Measurements from ENCODE around the gene MTTP. TPM values are rescaled to one million over a fixed set of nuclear protein-coding genes. Genes with fewer than 3 reads are reported as not detected.
A peak's percentile ranks its signal among the peaks of the same experiment; 100 is the strongest.

The MTTP gene
- total and polyA plus RNA-seq, 4 donors, result 58.4 to 193 (median 83.9) TPM

DNA sequence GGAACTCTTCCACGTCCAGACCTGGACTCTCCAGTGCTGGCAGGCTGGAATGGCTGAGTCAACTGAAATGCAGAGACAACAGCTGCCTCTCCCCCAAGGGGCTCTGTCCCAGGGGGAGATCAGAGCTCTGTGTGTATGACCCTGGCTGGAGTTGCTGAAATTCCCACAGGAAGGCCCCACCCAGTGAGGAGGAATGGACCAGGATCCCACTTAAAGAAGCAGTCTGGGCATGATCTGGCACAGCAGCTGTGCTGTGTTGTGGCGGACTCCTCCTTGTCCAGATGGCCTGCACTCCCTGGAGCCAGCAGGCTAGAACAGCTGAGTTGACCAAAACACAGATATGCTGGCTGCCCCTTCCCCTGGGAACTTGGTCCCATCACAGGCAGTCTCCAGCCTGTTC is 38.4 kb upstream of the MTTP start:
- Histone ChIP-seq H3K27ac (ENCODE audit: low read depth in 1 of 2, low read length in 2 of 2) (no peak overlapping the region), H3K27me3 (ENCODE audit: control insufficient read depth in 4 of 4, insufficient read depth in 4 of 4, low read length in 3 of 4) (no peaks in the 10 kb centered on the region), H3K9me3 (ENCODE audit: control insufficient read depth in 4 of 4, low read length in 3 of 4) (no peaks in the 10 kb centered on the region), H3K4me3 (ENCODE audit: low read depth in 1 of 3, low read length in 3 of 3) (no peak overlapping the region), H3K4me1 (ENCODE audit: control insufficient read depth in 4 of 4, insufficient read depth in 4 of 4, low read length in 3 of 4) (peaks cover 3 to 12% (median 9%) of the 10 kb centered on the region in 4 donors), H3K9ac (ENCODE audit: low read depth in 1 of 2, low read length in 2 of 2) (no peak overlapping the region), H3K36me3 (ENCODE audit: control insufficient read depth in 4 of 4, insufficient read depth in 3 of 4, low read depth in 1 of 4, low read length in 3 of 4) (no peaks in the 10 kb centered on the region)
- no peak for DNase-seq (ENCODE audit: low spot score)
- TF ChIP-seq RXRA (IDR thresholded peaks at IDR 0.05) (no peak), EGR1 (IDR thresholded peaks at IDR 0.05; ENCODE audit: low read depth in 2 of 2) (no peak), TAF1 (conservative IDR thresholded peaks at IDR 0.05) (no peak), HNF4G (IDR thresholded peaks at IDR 0.05) (no peak), SP1 (IDR thresholded peaks at IDR 0.05) (no peak), GABPA (IDR thresholded peaks at IDR 0.05 in 1 of 2, conservative IDR thresholded peaks at IDR 0.05 in 1 of 2) (no peak), FOXA2 (IDR thresholded peaks at IDR 0.05) (no peak), RAD21 (IDR thresholded peaks at IDR 0.05) (no peak)
- TF ChIP-seq, protein P1, sequence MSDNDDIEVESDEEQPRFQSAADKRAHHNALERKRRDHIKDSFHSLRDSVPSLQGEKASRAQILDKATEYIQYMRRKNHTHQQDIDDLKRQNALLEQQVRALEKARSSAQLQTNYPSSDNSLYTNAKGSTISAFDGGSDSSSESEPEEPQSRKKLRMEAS (IDR thresholded peaks at IDR 0.05), result no peak
- TF ChIP-seq, protein P2, sequence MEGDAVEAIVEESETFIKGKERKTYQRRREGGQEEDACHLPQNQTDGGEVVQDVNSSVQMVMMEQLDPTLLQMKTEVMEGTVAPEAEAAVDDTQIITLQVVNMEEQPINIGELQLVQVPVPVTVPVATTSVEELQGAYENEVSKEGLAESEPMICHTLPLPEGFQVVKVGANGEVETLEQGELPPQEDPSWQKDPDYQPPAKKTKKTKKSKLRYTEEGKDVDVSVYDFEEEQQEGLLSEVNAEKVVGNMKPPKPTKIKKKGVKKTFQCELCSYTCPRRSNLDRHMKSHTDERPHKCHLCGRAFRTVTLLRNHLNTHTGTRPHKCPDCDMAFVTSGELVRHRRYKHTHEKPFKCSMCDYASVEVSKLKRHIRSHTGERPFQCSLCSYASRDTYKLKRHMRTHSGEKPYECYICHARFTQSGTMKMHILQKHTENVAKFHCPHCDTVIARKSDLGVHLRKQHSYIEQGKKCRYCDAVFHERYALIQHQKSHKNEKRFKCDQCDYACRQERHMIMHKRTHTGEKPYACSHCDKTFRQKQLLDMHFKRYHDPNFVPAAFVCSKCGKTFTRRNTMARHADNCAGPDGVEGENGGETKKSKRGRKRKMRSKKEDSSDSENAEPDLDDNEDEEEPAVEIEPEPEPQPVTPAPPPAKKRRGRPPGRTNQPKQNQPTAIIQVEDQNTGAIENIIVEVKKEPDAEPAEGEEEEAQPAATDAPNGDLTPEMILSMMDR (IDR thresholded peaks at IDR 0.05; ENCODE audit: low read depth, low read length, missing input control), result no peak
- WGBS, result 85% methylated on average over 2 of the region's 2 CpGs

DNA sequence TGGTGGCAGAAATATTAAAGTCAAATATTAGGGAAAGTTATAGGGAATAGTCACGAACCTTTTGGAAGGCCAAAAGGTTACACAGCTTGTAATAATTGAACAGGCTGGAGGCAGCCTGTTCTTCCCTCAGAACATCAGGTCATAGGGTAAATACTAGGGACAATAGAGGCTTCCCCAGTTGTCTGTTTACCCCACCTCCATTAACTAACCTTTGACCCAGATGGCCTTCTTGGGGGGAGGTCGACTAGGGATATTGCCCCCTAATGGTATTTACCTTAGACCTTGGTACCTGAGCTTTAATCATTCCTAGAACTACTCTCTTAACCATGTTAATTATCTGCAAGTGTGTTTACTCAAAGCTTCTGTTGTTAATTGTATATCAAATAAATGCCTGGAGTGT is 37.8 kb upstream of the MTTP start:
- Histone ChIP-seq H3K4me1 (ENCODE audit: control insufficient read depth in 4 of 4, insufficient read depth in 4 of 4, low read length in 3 of 4) (peaks cover 3 to 12% (median 9%) of the 10 kb centered on the region in 4 donors), H3K27me3 (ENCODE audit: control insufficient read depth in 4 of 4, insufficient read depth in 4 of 4, low read length in 3 of 4) (no peaks in the 10 kb centered on the region), H3K36me3 (ENCODE audit: control insufficient read depth in 4 of 4, insufficient read depth in 3 of 4, low read depth in 1 of 4, low read length in 3 of 4) (no peaks in the 10 kb centered on the region), H3K9ac (ENCODE audit: low read depth in 1 of 2, low read length in 2 of 2) (no peak overlapping the region), H3K9me3 (ENCODE audit: control insufficient read depth in 4 of 4, low read length in 3 of 4) (no peaks in the 10 kb centered on the region), H3K4me3 (ENCODE audit: low read depth in 1 of 3, low read length in 3 of 3) (no peak overlapping the region), H3K27ac (ENCODE audit: low read depth in 1 of 2, low read length in 2 of 2) (no peak overlapping the region)
- DNase-seq (ENCODE audit: low spot score), result no peak
- WGBS, result 31% methylated on average over 2 of the region's 2 CpGs
- TF ChIP-seq GABPA (IDR thresholded peaks at IDR 0.05 in 1 of 2, conservative IDR thresholded peaks at IDR 0.05 in 1 of 2), result no peak
- TF ChIP-seq, protein P2 (IDR thresholded peaks at IDR 0.05; ENCODE audit: low read depth, low read length, missing input control), result no peak
- TF ChIP-seq, protein P3, sequence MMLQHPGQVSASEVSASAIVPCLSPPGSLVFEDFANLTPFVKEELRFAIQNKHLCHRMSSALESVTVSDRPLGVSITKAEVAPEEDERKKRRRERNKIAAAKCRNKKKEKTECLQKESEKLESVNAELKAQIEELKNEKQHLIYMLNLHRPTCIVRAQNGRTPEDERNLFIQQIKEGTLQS (IDR thresholded peaks at IDR 0.05), result no peak
- TF ChIP-seq YY1 (IDR thresholded peaks at IDR 0.05), result no peak
- TF ChIP-seq SP1 (IDR thresholded peaks at IDR 0.05), result peak; percentile 28
- TF ChIP-seq HNF4G (IDR thresholded peaks at IDR 0.05), result no peak
- TF ChIP-seq FOXA2 (IDR thresholded peaks at IDR 0.05), result no peak
- TF ChIP-seq RAD21 (IDR thresholded peaks at IDR 0.05), result no peak
- TF ChIP-seq FOXA1 (IDR thresholded peaks at IDR 0.05), result no peak
- TF ChIP-seq, protein P1 (IDR thresholded peaks at IDR 0.05), result no peak
- no peak for TF ChIP-seq JUND (IDR thresholded peaks at IDR 0.05)
- TF ChIP-seq, protein P4, sequence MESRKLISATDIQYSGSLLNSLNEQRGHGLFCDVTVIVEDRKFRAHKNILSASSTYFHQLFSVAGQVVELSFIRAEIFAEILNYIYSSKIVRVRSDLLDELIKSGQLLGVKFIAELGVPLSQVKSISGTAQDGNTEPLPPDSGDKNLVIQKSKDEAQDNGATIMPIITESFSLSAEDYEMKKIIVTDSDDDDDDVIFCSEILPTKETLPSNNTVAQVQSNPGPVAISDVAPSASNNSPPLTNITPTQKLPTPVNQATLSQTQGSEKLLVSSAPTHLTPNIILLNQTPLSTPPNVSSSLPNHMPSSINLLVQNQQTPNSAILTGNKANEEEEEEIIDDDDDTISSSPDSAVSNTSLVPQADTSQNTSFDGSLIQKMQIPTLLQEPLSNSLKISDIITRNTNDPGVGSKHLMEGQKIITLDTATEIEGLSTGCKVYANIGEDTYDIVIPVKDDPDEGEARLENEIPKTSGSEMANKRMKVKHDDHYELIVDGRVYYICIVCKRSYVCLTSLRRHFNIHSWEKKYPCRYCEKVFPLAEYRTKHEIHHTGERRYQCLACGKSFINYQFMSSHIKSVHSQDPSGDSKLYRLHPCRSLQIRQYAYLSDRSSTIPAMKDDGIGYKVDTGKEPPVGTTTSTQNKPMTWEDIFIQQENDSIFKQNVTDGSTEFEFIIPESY (IDR thresholded peaks at IDR 0.05), result no peak
- TF ChIP-seq HNF4A (conservative IDR thresholded peaks at IDR 0.05), result peak; percentile 3 to 21
- peak; percentile 28 for TF ChIP-seq NR2F2 (IDR thresholded peaks at IDR 0.05)
- no peak for TF ChIP-seq EGR1 (IDR thresholded peaks at IDR 0.05; ENCODE audit: low read depth in 2 of 2)
- no peak for TF ChIP-seq TAF1 (conservative IDR thresholded peaks at IDR 0.05)
- peak; percentile 30 to 61 for TF ChIP-seq RXRA (IDR thresholded peaks at IDR 0.05)
- TF ChIP-seq, protein P5, sequence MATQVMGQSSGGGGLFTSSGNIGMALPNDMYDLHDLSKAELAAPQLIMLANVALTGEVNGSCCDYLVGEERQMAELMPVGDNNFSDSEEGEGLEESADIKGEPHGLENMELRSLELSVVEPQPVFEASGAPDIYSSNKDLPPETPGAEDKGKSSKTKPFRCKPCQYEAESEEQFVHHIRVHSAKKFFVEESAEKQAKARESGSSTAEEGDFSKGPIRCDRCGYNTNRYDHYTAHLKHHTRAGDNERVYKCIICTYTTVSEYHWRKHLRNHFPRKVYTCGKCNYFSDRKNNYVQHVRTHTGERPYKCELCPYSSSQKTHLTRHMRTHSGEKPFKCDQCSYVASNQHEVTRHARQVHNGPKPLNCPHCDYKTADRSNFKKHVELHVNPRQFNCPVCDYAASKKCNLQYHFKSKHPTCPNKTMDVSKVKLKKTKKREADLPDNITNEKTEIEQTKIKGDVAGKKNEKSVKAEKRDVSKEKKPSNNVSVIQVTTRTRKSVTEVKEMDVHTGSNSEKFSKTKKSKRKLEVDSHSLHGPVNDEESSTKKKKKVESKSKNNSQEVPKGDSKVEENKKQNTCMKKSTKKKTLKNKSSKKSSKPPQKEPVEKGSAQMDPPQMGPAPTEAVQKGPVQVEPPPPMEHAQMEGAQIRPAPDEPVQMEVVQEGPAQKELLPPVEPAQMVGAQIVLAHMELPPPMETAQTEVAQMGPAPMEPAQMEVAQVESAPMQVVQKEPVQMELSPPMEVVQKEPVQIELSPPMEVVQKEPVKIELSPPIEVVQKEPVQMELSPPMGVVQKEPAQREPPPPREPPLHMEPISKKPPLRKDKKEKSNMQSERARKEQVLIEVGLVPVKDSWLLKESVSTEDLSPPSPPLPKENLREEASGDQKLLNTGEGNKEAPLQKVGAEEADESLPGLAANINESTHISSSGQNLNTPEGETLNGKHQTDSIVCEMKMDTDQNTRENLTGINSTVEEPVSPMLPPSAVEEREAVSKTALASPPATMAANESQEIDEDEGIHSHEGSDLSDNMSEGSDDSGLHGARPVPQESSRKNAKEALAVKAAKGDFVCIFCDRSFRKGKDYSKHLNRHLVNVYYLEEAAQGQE (IDR thresholded peaks at IDR 0.05), result no peak

All from liver (tissue), 9 donors.